Neural cell (in vitro differentiated cells): Measurements from ENCODE around the gene KRTAP9-8. TPM values are rescaled to one million over a fixed set of nuclear protein-coding genes. Genes with fewer than 3 reads are reported as not detected.
"Not testable (repeated sequence)": the region's sequence is repeated elsewhere in the genome, so short reads cannot be mapped to it uniquely, and the experiment has no call there.

ENCODE experiments used
- H2AFZ ChIP-seq: fragments of 200-600, 300-800 bp; sonication (generic), shearing (Covaris generic); 2 replicates; pipeline ENCODE4 v1.6.0; 2014; ENCODE audit warnings: low read depth, mild to moderate bottlenecking, antibody characterized with exemption, low read length, moderate library complexity
- H3F3A ChIP-seq: fragments of 200-600 bp; shearing (Covaris generic); 2 replicates; pipeline ENCODE4 v1.6.1; 2016; ENCODE audit warnings: mild to moderate bottlenecking, moderate library complexity, mixed read lengths, antibody characterized with exemption, low read length; ENCODE audit not compliant: insufficient read depth, poor library complexity, severe bottlenecking
- H3K27ac ChIP-seq: fragments of 200-600, 300-800 bp; sonication (generic), shearing (Covaris generic); 2 replicates; pipeline ENCODE4 v1.5.1; 2014; ENCODE audit warnings: mild to moderate bottlenecking, low read length, moderate library complexity
- H3K27me3 ChIP-seq: fragments of 300-800, 200-600 bp; sonication (generic), shearing (Covaris generic); 2 replicates; pipeline ENCODE4 v1.6.0; 2014; ENCODE audit warnings: mild to moderate bottlenecking, low read depth, low read length, moderate library complexity; ENCODE audit not compliant: insufficient read depth
- H3K36me3 ChIP-seq: fragments of 300-800, 200-600 bp; sonication (generic), shearing (Covaris generic); 2 replicates; pipeline ENCODE4 v1.5.1; 2014; ENCODE audit warnings: mild to moderate bottlenecking, antibody characterized with exemption, low read length, moderate library complexity; ENCODE audit not compliant: insufficient read depth
- H3K4me2 ChIP-seq: fragments of 300-800, 200-600 bp; sonication (generic), shearing (Covaris generic); 2 replicates; pipeline ENCODE4 v1.6.0; 2014; ENCODE audit warnings: mild to moderate bottlenecking, low read length
- H3K4me3 ChIP-seq: fragments of 300-800, 200-600 bp; sonication (generic), shearing (Covaris generic); 2 replicates; pipeline ENCODE4 v1.5.1; 2014; ENCODE audit warnings: mild to moderate bottlenecking, low read length, moderate library complexity
- H3K79me2 ChIP-seq: fragments of 200-600 bp; shearing (Covaris generic); replicated peaks from 2 replicates; pipeline ENCODE4 v1.6.0; 2014; ENCODE audit warnings: mild to moderate bottlenecking, low read length, moderate library complexity; ENCODE audit not compliant: insufficient read depth
- H3K9ac ChIP-seq: fragments of 300-800, 200-600 bp; sonication (generic), shearing (Covaris generic); 2 replicates; pipeline ENCODE4 v1.6.1; 2016; ENCODE audit warnings: mild to moderate bottlenecking, low read length, mixed read lengths
- H3K9me2 ChIP-seq: fragments of 200-600 bp; shearing (Covaris generic); 2 replicates; pipeline ENCODE4 v1.6.1; 2016; ENCODE audit warnings: mild to moderate bottlenecking, low read length, mixed read lengths; ENCODE audit not compliant: insufficient read depth
- H3K9me3 ChIP-seq: fragments of 200-600, 300-800 bp; sonication (generic), shearing (Covaris generic); 2 replicates; pipeline ENCODE4 v1.6.1; 2016; ENCODE audit warnings: mild to moderate bottlenecking, mixed run types, low read length, moderate library complexity, mixed read lengths
- H4K20me1 ChIP-seq: fragments of 200-600 bp; shearing (Covaris generic); 2 replicates; pipeline ENCODE4 v1.6.1; 2016; ENCODE audit warnings: mild to moderate bottlenecking, mixed run types; ENCODE audit not compliant: insufficient read depth
- CTCF ChIP-seq: fragments of 450-650 bp; IDR thresholded peaks from 2 replicates; pipeline ENCODE4 v1.5.1; 2014; ENCODE audit warnings: antibody characterized with exemption, mild to moderate bottlenecking, moderate library complexity; ENCODE audit not compliant: poor library complexity, severe bottlenecking
- EP300 ChIP-seq: fragments of 450-650 bp; conservative IDR thresholded peaks from 2 replicates; pipeline ENCODE4 v1.6.1; 2014; ENCODE audit warnings: antibody characterized with exemption, mild to moderate bottlenecking, moderate library complexity; ENCODE audit not compliant: poor library complexity, severe bottlenecking
- EZH2 ChIP-seq: fragments of 200-600, 300-800 bp; shearing (Covaris generic), sonication (generic); IDR thresholded peaks from 2 replicates; pipeline ENCODE4 v1.6.1; 2014; ENCODE audit warnings: antibody characterized with exemption, low read length, borderline replicate concordance, mild to moderate bottlenecking; ENCODE audit not compliant: insufficient read depth, poor library complexity, severe bottlenecking
- MXI1 ChIP-seq: fragments of 450-650 bp; conservative IDR thresholded peaks from 2 replicates; pipeline ENCODE4 v1.6.1; 2014; ENCODE audit warnings: antibody characterized with exemption, mild to moderate bottlenecking; ENCODE audit not compliant: poor library complexity, severe bottlenecking
- POLR2AphosphoS5 ChIP-seq: IDR thresholded peaks from 2 replicates; pipeline ENCODE4 v1.6.1; 2012
- RAD21 ChIP-seq: fragments of 450-650 bp; conservative IDR thresholded peaks from 2 replicates; pipeline ENCODE4 v1.6.1; 2014; ENCODE audit warnings: antibody characterized with exemption, mild to moderate bottlenecking, moderate library complexity
- SMC3 ChIP-seq: fragments of 450-650 bp; conservative IDR thresholded peaks from 2 replicates; pipeline ENCODE4 v1.6.1; 2014; ENCODE audit warnings: antibody characterized with exemption, mild to moderate bottlenecking, moderate library complexity; ENCODE audit not compliant: poor library complexity
- TAF1 ChIP-seq: IDR thresholded peaks from 2 replicates; pipeline ENCODE4 v1.6.1; 2012; ENCODE audit warnings: low read depth
- polyA plus RNA-seq: library from polyadenylated mRNA; depleted of rRNA; stranded (reverse); fragments of >200 nt; gene quantifications from 2 replicates; pipeline ENCODE4 v1.2.3, GENCODE V29; 2014
- TF ChIP-seq, protein P1 (sequence below): IDR thresholded peaks from 2 replicates; pipeline ENCODE4 v1.6.1; 2012; ENCODE audit warnings: borderline replicate concordance

KRTAP9-8 gene
- polyA plus RNA-seq, 1 donor from 2014 or later: not detected

GRCh38 chr17:41223821-41224220, 14.0 kb upstream of the KRTAP9-8 start:
- Histone ChIP-seq H3F3A (no peaks in the 10 kb centered on the region), H3K4me3 (no peak overlapping the region), H3K27me3 (no peaks in the 10 kb centered on the region), H3K27ac (no peak overlapping the region), H3K4me2 (no peak overlapping the region), H3K79me2 (no peaks in the 10 kb centered on the region), H2AFZ (no peak overlapping the region), H3K36me3 (no peaks in the 10 kb centered on the region), H3K9me2 (no peaks in the 10 kb centered on the region), H3K9ac (no peak overlapping the region), H3K9me3 (no peaks in the 10 kb centered on the region), H4K20me1 (no peaks in the 10 kb centered on the region)
- TF ChIP-seq CTCF: no peak
- no peak for TF ChIP-seq RAD21
- TF ChIP-seq TAF1: no peak
- no peak for TF ChIP-seq MXI1
- TF ChIP-seq, protein P1, sequence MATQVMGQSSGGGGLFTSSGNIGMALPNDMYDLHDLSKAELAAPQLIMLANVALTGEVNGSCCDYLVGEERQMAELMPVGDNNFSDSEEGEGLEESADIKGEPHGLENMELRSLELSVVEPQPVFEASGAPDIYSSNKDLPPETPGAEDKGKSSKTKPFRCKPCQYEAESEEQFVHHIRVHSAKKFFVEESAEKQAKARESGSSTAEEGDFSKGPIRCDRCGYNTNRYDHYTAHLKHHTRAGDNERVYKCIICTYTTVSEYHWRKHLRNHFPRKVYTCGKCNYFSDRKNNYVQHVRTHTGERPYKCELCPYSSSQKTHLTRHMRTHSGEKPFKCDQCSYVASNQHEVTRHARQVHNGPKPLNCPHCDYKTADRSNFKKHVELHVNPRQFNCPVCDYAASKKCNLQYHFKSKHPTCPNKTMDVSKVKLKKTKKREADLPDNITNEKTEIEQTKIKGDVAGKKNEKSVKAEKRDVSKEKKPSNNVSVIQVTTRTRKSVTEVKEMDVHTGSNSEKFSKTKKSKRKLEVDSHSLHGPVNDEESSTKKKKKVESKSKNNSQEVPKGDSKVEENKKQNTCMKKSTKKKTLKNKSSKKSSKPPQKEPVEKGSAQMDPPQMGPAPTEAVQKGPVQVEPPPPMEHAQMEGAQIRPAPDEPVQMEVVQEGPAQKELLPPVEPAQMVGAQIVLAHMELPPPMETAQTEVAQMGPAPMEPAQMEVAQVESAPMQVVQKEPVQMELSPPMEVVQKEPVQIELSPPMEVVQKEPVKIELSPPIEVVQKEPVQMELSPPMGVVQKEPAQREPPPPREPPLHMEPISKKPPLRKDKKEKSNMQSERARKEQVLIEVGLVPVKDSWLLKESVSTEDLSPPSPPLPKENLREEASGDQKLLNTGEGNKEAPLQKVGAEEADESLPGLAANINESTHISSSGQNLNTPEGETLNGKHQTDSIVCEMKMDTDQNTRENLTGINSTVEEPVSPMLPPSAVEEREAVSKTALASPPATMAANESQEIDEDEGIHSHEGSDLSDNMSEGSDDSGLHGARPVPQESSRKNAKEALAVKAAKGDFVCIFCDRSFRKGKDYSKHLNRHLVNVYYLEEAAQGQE: no peak
- no peak for TF ChIP-seq EZH2
- TF ChIP-seq POLR2AphosphoS5: no peak
- TF ChIP-seq EP300: no peak
- no peak for TF ChIP-seq SMC3

- no peak overlapping the region for H3K9ac ChIP-seq
- no peak for TF ChIP-seq CTCF
- TF ChIP-seq, protein P1: no peak
- no peak for TF ChIP-seq MXI1
- TF ChIP-seq POLR2AphosphoS5: no peak
- no peak for TF ChIP-seq TAF1
- TF ChIP-seq EZH2: no peak
- TF ChIP-seq SMC3: no peak
- TF ChIP-seq RAD21: no peak
- no peak for TF ChIP-seq EP300
- no peaks in the 10 kb centered on the region for H4K20me1 ChIP-seq
- no peaks in the 10 kb centered on the region for H3F3A ChIP-seq
- no peaks in the 10 kb centered on the region for H3K79me2 ChIP-seq
- H3K9me2 ChIP-seq: no peaks in the 10 kb centered on the region
- H3K36me3 ChIP-seq: no peaks in the 10 kb centered on the region
- no peak overlapping the region for H3K4me2 ChIP-seq
- H2AFZ ChIP-seq: no peak overlapping the region
- no peak overlapping the region for H3K4me3 ChIP-seq
- H3K27ac ChIP-seq: no peak overlapping the region
- H3K27me3 ChIP-seq: no peaks in the 10 kb centered on the region
- no peaks in the 10 kb centered on the region for H3K9me3 ChIP-seq
Measured at GRCh38 chr17:41226051-41226450, 11.7 kb upstream of the KRTAP9-8 start.

DNA sequence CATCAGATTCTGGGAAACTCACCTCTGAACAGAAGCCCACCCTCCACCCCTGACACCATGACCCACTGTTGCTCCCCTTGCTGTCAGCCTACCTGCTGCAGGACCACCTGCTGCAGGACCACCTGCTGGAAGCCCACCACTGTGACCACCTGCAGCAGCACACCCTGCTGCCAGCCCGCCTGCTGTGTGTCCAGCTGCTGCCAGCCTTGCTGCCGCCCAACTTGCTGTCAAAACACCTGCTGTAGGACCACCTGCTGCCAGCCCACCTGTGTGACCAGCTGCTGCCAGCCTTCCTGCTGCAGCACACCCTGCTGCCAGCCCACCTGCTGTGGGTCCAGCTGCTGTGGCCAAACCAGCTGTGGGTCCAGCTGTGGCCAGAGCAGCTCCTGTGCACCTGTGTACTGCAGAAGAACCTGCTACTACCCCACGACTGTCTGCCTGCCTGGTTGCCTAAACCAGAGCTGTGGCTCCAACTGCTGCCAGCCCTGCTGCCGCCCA, 11.2 kb upstream of the KRTAP9-8 start, which contains the start of gene KRTAP9-2:
KRTAP9-2 (plus strand) TSS at position 51 of the 498 bp plus-strand sequence; CDS start at position 58, 7 bp downstream.
- not testable (repeated sequence) for H3K36me3 ChIP-seq, H3F3A ChIP-seq, H3K9ac ChIP-seq, H3K9me3 ChIP-seq, H3K27me3 ChIP-seq, H3K27ac ChIP-seq, H2AFZ ChIP-seq, H3K4me3 ChIP-seq, H3K9me2 ChIP-seq, H4K20me1 ChIP-seq, H3K4me2 ChIP-seq, H3K79me2 ChIP-seq
